Lower leg skin (tissue), 3 donors: ENCODE results near the gene COL21A1.

Source experiments
- POLR2A ChIP-seq, 2 donors: fragments of 450-650 bp; IDR thresholded peaks; one replicate each; pipeline ENCODE4 v1.6.1; 2016 to 2017; ENCODE audit warnings: antibody characterized with exemption in 2 of 2, mild to moderate bottlenecking in 1 of 2, moderate library complexity in 1 of 2
- TF ChIP-seq, protein P1 (sequence below), 3 donors: fragments of 450-650 bp; IDR thresholded peaks; one replicate each; pipeline ENCODE4 v1.5.1; 2016; ENCODE audit warnings: antibody characterized with exemption in 3 of 3, mild to moderate bottlenecking in 3 of 3, moderate library complexity in 2 of 3

DNA sequence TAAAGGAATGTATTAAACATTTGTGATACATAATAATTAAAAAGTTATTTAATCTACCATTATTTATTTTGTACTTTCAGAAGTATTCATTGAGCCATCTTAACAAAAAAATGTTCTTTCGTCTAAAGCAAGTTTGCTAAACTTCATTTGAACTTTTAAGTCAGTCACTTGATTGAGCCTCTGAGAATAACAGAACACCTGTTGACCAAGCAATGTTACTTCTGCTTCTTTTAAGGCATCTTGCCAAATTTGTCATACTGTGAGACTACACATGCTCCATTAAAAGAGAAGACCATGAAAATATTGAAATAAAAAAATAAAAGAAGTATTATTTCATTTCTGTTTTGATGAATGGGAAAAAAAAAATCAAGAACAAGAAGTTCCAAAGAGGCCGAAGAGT lies 230.2 kb downstream of the COL21A1 start:
- no peak for TF ChIP-seq POLR2A (IDR thresholded peaks at IDR 0.05)
- TF ChIP-seq, protein P1, sequence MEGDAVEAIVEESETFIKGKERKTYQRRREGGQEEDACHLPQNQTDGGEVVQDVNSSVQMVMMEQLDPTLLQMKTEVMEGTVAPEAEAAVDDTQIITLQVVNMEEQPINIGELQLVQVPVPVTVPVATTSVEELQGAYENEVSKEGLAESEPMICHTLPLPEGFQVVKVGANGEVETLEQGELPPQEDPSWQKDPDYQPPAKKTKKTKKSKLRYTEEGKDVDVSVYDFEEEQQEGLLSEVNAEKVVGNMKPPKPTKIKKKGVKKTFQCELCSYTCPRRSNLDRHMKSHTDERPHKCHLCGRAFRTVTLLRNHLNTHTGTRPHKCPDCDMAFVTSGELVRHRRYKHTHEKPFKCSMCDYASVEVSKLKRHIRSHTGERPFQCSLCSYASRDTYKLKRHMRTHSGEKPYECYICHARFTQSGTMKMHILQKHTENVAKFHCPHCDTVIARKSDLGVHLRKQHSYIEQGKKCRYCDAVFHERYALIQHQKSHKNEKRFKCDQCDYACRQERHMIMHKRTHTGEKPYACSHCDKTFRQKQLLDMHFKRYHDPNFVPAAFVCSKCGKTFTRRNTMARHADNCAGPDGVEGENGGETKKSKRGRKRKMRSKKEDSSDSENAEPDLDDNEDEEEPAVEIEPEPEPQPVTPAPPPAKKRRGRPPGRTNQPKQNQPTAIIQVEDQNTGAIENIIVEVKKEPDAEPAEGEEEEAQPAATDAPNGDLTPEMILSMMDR (IDR thresholded peaks at IDR 0.05) = no peak
